SK-N-SH treated with all-trans-retinoic acid at 6 μM for 48 hours (cell line): ENCODE results near the gene THOP1.

ENCODE experiments used
- ARNTL ChIP-seq: fragments of 450-650 bp; formaldehyde crosslinking; IDR thresholded peaks from 2 replicates; pipeline ENCODE4 v1.5.0; 2020; ENCODE audit warnings: low read depth, mild to moderate bottlenecking, moderate library complexity, borderline replicate concordance
- BACH2 ChIP-seq: fragments of 250-450 bp; sonication (Bioruptor Pico); IDR thresholded peaks from 2 replicates; pipeline ENCODE4 v1.9.0; 2021; ENCODE audit warnings: mild to moderate bottlenecking, borderline replicate concordance
- GLIS3 ChIP-seq: fragments of 250-450 bp; sonication (Bioruptor Pico); IDR thresholded peaks from 2 replicates; pipeline ENCODE4 v1.5.0; 2020; ENCODE audit warnings: mild to moderate bottlenecking, moderate library complexity
- PATZ1 ChIP-seq: fragments of 250-450 bp; sonication (Bioruptor Pico); IDR thresholded peaks from 2 replicates; pipeline ENCODE4 v1.8.0; 2020; ENCODE audit warnings: mild to moderate bottlenecking, moderate library complexity, borderline replicate concordance
- TSHZ2 ChIP-seq: fragments of 250-450 bp; sonication (Bioruptor Pico); IDR thresholded peaks from 2 replicates; pipeline ENCODE4 v1.5.0; 2020; ENCODE audit warnings: mild to moderate bottlenecking, moderate library complexity
- ZC3H10 ChIP-seq: fragments of 250-450 bp; sonication (Bioruptor Pico); IDR thresholded peaks from 2 replicates; pipeline ENCODE4 v1.5.1; 2021; ENCODE audit warnings: mild to moderate bottlenecking, moderate library complexity
- ZFP30 ChIP-seq: fragments of 450-650 bp; formaldehyde crosslinking; IDR thresholded peaks from 2 replicates; pipeline ENCODE4 v1.5.0; 2022; ENCODE audit warnings: mild to moderate bottlenecking, moderate library complexity

DNA sequence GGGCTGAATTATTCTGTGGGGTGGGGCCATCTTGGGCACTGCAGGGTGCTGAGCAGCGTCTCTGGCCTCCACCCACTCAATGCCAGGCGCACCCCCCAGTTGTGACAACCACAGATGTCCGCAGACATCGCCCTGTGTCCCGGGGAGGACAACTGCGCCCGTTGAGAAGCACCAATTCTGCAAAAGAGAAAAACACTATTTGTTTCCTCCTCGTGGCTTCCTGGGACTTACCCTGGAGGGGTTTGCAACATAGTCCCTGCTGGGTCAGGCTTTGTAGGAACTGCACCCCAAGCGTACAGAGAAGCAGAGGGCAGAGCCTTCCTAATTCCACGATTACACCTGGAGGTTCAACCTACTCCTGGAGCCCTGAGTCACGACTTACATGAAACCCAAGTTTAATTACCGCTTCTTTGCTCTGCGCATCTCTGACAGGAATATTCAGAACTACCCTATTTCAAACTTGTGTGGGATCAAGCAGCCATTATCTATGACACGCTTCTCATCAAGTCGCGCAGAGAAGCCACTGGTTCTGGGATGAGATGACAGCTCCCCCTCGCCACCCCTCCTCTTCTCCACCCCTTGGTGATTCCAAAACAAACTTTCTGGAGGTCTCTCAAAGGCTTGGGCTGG is 34.4 kb upstream of the THOP1 start:
- TF ChIP-seq PATZ1 (CRISPR knock-in tag) (no peak), ZFP30 (no peak), GLIS3 (CRISPR knock-in tag) (no peak), BACH2 (no peak), ZC3H10 (CRISPR knock-in tag) (no peak), TSHZ2 (CRISPR knock-in tag) (no peak), ARNTL (CRISPR knock-in tag) (no peak)
